22Rv1 (cell line): Measurements from ENCODE around the gene CCDC127.
"Not testable (repeated sequence)": the region's sequence is repeated elsewhere in the genome, so short reads cannot be mapped to it uniquely, and the experiment has no call there.

Experiments
- H3K27ac ChIP-seq: fragments of 450-650 bp; 2 replicates; pipeline ENCODE4 v1.5.1; 2017
- ZFX ChIP-seq: fragments of 450-650 bp; IDR thresholded peaks from 2 replicates; pipeline ENCODE4 v1.6.1; 2017; ENCODE audit warnings: antibody characterized with exemption, borderline replicate concordance
- TF ChIP-seq, protein P1 (sequence below): fragments of 450-650 bp; IDR thresholded peaks from 2 replicates; pipeline ENCODE4 v1.5.1; 2017; ENCODE audit warnings: mild to moderate bottlenecking

CCDC127 gene, protein sequence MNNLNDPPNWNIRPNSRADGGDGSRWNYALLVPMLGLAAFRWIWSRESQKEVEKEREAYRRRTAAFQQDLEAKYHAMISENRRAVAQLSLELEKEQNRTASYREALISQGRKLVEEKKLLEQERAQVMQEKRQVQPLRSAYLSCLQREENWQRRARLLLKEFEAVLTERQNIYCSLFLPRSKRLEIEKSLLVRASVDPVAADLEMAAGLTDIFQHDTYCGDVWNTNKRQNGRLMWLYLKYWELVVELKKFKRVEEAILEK

DNA sequence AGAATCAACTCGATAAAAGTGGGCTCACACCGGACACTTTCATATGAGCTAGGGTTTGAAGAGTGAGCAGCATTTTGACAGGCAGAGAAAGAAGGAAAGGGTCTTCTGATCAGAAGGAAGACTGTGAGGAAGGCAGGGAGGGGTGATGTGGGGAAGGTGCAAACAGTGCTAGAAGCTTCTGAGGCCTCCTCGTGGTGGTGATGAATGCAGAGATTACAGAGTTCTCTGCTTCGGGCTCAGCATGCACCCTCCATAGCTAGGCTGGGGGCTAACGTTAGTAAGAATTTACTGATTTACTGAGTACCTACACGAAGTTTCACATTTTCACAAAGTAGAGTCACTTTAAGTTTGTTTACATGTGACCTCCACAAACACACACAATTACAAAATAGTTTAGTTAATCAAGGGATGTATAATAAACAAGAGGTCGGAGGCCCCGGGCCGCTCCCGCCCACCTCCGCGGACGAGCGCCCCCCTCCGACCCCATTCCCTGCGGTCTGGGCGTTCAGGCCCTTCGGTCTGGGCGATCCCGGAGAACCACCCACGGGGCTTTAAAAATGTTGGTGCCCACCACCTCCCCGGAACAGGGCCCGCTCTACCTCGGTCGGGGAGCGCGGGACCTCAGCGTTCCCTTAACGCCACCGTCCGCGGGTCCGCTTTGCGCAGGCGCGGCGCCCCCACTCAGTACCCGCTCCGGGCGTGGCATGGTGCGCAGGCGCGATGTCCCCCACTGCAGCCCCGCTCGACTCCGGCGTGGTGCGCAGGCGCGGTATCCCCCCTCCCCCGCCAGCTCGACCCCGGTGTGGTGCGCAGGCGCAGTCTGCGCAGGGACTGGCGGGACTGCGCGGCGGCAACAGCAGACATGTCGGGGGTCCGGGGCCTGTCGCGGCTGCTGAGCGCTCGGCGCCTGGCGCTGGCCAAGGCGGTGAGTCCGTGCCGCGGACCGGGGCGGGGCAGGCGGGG is at the start of gene CCDC127, which contains the start of gene SDHA:
Gene CCDC127 (minus strand): TSS at position 660 of the 963 bp plus-strand sequence. CDS start 1,304 bp downstream, outside the sequence.
Gene SDHA (plus strand): TSS at position 827 of the 963 bp plus-strand sequence. CDS start 36 bp downstream, at position 863.
- peak within 1 kb of the TSS; percentile 62 for H3K27ac ChIP-seq
- TF ChIP-seq, protein P1, sequence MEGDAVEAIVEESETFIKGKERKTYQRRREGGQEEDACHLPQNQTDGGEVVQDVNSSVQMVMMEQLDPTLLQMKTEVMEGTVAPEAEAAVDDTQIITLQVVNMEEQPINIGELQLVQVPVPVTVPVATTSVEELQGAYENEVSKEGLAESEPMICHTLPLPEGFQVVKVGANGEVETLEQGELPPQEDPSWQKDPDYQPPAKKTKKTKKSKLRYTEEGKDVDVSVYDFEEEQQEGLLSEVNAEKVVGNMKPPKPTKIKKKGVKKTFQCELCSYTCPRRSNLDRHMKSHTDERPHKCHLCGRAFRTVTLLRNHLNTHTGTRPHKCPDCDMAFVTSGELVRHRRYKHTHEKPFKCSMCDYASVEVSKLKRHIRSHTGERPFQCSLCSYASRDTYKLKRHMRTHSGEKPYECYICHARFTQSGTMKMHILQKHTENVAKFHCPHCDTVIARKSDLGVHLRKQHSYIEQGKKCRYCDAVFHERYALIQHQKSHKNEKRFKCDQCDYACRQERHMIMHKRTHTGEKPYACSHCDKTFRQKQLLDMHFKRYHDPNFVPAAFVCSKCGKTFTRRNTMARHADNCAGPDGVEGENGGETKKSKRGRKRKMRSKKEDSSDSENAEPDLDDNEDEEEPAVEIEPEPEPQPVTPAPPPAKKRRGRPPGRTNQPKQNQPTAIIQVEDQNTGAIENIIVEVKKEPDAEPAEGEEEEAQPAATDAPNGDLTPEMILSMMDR = peak; percentile 75

DNA sequence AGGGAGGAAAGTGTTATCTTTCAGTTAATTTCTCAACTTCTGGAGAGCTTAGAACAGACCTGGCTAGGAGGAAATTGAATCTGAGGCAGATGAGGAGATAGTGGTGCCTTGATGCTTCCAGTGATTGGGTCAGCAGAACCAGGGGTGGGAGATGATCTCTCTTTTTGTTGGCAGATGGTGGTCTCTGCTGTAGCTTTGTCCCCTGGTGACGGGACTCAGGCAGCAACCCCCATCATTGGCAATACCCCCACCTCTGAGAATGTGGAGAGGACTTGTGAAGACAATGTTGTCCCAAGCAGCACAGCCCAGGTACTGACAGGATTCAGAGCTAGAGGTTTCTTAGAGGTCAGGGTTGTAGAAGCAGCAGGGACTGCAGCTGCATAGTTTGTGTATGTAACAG is 49.8 kb upstream of the CCDC127 start:
- no peak for TF ChIP-seq ZFX
- TF ChIP-seq, protein P1 = no peak
- H3K27ac ChIP-seq = no peak overlapping the region

DNA sequence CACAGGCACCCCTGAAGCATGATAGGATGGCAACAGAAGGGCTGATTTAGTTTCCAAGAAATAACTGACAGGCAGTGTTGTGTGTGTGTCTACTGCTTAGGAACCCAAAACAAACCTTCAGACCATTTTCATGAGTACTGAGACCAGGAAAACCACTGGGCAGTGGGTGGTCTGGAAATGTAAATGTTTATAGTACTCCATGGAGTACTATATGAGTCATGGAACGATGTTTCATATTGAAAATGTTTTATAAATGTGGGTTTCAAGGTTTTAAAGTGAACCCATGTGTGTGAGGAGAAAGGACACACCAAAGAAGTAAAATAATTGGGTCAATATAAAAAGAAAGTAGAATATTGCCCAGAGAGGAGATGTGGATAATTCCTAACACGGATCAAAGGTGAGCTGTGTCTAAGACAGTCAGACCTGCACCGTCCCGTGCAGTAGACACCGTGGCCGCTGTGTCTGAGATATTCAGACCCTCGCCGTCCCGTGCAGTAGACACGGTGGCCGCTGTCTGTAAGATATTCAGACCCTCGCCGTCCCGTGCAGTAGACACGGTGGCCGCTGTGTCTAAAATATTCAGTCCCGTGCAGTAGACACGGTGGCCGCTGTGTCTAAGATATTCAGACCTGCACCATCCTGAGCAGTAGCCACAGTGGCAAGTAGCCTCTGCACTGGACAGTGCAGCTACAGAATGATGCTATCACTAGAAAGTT is 48.5 kb upstream of the CCDC127 start:
- H3K27ac ChIP-seq = not testable (repeated sequence)

DNA sequence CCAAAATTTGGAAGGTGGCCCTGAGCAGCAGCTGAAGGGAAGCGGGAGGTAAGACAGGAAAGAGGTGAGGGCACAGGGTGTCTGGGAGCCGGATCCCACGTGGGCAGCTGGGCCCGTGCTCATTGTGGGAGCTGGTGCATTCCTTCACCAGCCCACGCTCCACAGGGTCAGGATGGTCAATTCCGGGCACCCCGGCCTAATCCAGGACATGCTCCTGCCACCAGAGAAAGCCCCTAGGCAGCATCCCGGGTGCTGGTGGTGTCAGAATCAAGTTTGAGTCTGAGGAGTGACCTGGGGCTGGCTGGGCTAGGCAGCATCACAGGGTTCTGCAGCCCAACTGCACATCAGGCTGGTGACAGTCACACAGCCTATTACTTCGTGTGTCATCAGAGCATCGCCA is 46.4 kb upstream of the CCDC127 start:
- no peak for TF ChIP-seq ZFX
- TF ChIP-seq, protein P1 = no peak
- no peak overlapping the region for H3K27ac ChIP-seq

DNA sequence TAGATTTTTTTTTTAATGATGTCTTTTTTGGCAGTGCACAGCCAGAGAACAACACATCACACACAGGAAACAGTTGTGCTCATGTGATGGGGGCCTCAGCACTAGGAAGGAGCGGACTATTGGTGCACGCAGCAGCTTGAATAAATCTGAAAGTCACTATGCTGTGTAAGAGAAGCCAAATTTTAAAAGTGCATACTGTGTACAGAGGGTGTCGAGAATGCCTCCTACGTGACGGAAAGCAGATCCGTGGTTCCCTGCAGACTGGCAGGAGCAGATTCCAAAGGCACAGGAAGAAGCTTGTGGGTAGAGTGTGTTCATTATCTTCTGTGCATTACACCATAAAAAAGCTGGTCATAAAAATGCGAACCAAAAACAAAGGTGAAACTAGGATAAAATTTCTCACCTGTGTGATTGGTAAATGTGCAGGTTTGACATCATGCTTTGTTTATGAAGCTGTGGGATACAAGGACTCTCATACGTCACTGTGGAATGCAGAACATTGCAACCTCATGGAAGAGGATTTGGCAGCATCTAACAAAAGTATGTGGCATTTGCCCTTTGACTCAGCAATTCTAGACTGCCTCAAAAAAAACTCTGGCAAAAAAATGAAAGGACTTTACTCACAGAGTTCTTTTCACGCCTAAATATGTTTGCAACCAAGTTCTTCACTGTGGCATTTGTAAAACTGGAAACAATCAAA is 45.5 kb upstream of the CCDC127 start:
- H3K27ac ChIP-seq = not testable (repeated sequence)

DNA sequence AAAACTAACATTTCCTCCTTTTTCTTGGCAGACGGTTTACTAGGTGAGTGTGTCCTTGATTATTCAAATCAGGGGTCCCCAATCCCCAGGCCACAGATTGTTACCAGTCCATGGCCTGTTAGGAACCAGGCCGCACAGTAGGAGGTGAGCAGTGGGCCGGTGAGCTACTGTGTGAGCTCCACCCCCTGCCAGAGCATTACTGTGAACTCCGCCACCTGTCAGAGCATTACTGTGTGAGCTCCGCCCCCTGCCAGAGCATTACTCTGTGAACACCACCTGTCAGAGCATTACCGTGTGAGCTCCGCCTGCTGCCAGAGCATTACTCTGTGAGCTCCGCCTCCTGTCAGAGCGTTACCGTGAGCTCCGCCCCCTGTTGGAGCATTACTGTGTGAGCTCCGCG is 39.2 kb upstream of the CCDC127 start:
- TF ChIP-seq, protein P1 = no peak
- no peak for TF ChIP-seq ZFX
- H3K27ac ChIP-seq = no peak overlapping the region

DNA sequence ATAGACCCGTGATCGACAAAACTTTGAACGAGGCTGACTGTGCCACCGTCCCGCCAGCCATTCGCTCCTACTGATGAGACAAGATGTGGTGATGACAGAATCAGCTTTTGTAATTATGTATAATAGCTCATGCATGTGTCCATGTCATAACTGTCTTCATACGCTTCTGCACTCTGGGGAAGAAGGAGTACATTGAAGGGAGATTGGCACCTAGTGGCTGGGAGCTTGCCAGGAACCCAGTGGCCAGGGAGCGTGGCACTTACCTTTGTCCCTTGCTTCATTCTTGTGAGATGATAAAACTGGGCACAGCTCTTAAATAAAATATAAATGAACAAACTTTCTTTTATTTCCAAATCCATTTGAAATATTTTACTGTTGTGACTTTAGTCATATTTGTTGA is 38.4 kb upstream of the CCDC127 start:
- H3K27ac ChIP-seq = not testable (repeated sequence)

DNA sequence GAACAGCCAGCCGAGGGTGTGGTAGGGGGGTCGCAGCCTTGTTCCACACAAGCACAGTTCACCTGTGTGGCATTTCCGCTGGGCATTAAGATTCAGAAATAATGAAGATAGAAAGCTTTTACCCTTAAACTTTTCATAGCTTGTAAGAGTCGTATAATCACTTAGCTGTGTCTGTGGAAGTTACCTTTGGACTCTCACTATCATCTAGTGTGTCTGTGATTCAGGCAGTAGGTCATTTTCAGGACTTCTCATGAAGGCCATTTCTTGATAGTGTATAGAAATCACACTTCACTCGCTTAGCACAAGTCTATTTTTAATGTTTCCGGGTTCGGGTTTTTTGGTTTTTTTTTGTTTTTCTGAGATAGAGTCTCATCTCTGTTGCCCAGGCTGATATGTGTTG is 37.2 kb upstream of the CCDC127 start:
- H3K27ac ChIP-seq = not testable (repeated sequence)

DNA sequence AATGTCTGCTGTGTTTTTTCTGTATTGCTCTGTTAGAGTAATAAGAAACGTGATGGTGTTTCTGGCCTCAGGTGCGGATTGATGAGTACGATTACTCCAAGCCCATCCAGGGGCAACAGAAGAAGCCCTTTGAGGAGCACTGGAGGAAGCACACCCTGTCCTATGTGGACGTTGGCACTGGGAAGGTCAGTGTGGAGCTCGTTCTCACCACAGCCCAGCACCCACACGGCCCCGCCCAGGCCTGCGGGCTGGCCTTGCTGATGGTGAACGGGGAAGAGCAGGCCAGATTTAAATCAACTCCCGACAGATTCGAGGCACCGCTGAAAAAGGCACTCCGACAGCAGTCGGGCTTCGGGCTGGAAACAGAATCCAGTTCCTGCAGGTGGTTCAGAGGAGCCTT is 36.4 kb upstream of the CCDC127 start:
- not testable (repeated sequence) for H3K27ac ChIP-seq
